ENCODE data around the gene WDTC1. TPM values are rescaled to one million over a fixed set of nuclear protein-coding genes. Genes with fewer than 3 reads are reported as not detected.
A peak's percentile ranks its signal among the peaks of the same experiment; 100 is the strongest.

WDTC1 gene
- total RNA-seq, 1 experiment from 2014 or later = 20.1 TPM

DNA sequence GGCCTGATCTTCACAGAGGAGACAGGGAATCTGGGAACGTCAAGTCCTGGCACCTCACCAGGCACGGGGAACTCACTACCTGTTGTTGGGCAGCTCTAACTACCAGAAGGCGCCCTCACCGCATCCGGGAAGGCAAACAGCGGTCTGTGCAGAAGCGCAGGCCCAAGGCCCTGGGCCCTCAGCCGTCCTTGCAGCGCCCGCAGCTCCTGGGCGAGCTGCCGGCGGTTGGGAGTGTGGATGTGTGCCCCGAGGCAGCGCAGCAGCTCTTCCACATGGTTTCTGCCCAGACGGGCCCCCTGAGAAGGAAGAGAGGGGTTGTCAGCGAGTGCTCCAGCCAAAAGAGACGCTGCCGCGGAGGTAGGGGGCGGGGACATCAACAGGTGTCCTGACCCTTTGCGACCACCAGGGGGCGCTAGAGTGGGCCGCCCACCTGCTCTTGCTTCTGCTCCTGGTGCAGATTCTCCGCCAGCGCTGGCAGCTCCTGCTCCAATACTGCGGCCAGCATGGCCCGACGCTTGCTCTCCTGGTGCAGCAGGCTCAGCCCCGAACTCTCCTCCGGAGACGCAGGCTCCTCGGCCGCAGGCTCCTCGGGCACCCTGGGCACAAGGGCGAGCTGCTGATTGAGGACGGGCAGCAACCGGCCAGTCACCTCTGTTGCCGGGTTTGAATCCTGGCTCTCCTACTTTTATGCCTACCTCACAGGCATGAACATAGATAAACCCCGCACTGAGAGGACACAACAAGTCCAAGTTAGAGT lies 123.0 kb downstream of the WDTC1 start (continued):
- TF ChIP-seq ZNF423 (CRISPR knock-in tag; IDR thresholded peaks at IDR 0.05) (no peak), NR3C1 (CRISPR knock-in tag; conservative IDR thresholded peaks at IDR 0.05; ENCODE audit: low read depth) (no peak), CREM (CRISPR knock-in tag; IDR thresholded peaks at IDR 0.05) (no peak), ZNF121 (CRISPR knock-in tag; IDR thresholded peaks at IDR 0.05) (peak; percentile 87; the same call in 1 of the 2 replicates), TEAD4 (CRISPR knock-in tag; IDR thresholded peaks at IDR 0.05) (no peak), ZNF317 (CRISPR knock-in tag; IDR thresholded peaks at IDR 0.05; ENCODE audit: borderline replicate concordance, low read depth) (no peak), SMAD3 (CRISPR knock-in tag; IDR thresholded peaks at IDR 0.05; ENCODE audit: borderline replicate concordance) (no peak), ZNF138 (CRISPR knock-in tag; conservative IDR thresholded peaks at IDR 0.05) (no peak), NR2C2 (CRISPR knock-in tag; IDR thresholded peaks at IDR 0.05) (no peak), IRF2 (CRISPR knock-in tag; IDR thresholded peaks at IDR 0.05; ENCODE audit: borderline replicate concordance, low read depth) (no peak), ZBTB21 (CRISPR knock-in tag; IDR thresholded peaks at IDR 0.05; ENCODE audit: borderline replicate concordance) (no peak), HMGA2 (CRISPR knock-in tag; IDR thresholded peaks at IDR 0.05) (no peak), ZNF396 (CRISPR knock-in tag; IDR thresholded peaks at IDR 0.05; ENCODE audit: borderline replicate concordance) (no peak), PRRX2 (CRISPR knock-in tag; IDR thresholded peaks at IDR 0.05) (no peak), CBFB (CRISPR knock-in tag; IDR thresholded peaks at IDR 0.05; ENCODE audit: low read depth) (no peak), ZNF219 (CRISPR knock-in tag; IDR thresholded peaks at IDR 0.05; ENCODE audit: borderline replicate concordance) (no peak), FOXJ3 (CRISPR knock-in tag; IDR thresholded peaks at IDR 0.05; ENCODE audit: borderline replicate concordance) (no peak)
- TF ChIP-seq, protein P1, sequence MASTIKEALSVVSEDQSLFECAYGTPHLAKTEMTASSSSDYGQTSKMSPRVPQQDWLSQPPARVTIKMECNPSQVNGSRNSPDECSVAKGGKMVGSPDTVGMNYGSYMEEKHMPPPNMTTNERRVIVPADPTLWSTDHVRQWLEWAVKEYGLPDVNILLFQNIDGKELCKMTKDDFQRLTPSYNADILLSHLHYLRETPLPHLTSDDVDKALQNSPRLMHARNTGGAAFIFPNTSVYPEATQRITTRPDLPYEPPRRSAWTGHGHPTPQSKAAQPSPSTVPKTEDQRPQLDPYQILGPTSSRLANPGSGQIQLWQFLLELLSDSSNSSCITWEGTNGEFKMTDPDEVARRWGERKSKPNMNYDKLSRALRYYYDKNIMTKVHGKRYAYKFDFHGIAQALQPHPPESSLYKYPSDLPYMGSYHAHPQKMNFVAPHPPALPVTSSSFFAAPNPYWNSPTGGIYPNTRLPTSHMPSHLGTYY (CRISPR knock-in tag; IDR thresholded peaks at IDR 0.05) = no peak
- TF ChIP-seq, protein P2, sequence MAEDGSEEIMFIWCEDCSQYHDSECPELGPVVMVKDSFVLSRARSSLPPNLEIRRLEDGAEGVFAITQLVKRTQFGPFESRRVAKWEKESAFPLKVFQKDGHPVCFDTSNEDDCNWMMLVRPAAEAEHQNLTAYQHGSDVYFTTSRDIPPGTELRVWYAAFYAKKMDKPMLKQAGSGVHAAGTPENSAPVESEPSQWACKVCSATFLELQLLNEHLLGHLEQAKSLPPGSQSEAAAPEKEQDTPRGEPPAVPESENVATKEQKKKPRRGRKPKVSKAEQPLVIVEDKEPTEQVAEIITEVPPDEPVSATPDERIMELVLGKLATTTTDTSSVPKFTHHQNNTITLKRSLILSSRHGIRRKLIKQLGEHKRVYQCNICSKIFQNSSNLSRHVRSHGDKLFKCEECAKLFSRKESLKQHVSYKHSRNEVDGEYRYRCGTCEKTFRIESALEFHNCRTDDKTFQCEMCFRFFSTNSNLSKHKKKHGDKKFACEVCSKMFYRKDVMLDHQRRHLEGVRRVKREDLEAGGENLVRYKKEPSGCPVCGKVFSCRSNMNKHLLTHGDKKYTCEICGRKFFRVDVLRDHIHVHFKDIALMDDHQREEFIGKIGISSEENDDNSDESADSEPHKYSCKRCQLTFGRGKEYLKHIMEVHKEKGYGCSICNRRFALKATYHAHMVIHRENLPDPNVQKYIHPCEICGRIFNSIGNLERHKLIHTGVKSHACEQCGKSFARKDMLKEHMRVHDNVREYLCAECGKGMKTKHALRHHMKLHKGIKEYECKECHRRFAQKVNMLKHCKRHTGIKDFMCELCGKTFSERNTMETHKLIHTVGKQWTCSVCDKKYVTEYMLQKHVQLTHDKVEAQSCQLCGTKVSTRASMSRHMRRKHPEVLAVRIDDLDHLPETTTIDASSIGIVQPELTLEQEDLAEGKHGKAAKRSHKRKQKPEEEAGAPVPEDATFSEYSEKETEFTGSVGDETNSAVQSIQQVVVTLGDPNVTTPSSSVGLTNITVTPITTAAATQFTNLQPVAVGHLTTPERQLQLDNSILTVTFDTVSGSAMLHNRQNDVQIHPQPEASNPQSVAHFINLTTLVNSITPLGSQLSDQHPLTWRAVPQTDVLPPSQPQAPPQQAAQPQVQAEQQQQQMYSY (CRISPR knock-in tag; IDR thresholded peaks at IDR 0.05) = no peak
- TF ChIP-seq, protein P3, sequence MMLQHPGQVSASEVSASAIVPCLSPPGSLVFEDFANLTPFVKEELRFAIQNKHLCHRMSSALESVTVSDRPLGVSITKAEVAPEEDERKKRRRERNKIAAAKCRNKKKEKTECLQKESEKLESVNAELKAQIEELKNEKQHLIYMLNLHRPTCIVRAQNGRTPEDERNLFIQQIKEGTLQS (CRISPR knock-in tag; conservative IDR thresholded peaks at IDR 0.05) = no peak
- TF ChIP-seq, protein P4, sequence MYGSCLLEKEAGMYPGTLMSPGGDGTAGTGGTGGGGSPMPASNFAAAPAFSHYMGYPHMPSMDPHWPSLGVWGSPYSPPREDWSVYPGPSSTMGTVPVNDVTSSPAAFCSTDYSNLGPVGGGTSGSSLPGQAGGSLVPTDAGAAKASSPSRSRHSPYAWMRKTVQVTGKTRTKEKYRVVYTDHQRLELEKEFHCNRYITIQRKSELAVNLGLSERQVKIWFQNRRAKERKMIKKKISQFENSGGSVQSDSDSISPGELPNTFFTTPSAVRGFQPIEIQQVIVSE (CRISPR knock-in tag; IDR thresholded peaks at IDR 0.05; ENCODE audit: borderline replicate concordance) = no peak
- TF ChIP-seq, protein P5, sequence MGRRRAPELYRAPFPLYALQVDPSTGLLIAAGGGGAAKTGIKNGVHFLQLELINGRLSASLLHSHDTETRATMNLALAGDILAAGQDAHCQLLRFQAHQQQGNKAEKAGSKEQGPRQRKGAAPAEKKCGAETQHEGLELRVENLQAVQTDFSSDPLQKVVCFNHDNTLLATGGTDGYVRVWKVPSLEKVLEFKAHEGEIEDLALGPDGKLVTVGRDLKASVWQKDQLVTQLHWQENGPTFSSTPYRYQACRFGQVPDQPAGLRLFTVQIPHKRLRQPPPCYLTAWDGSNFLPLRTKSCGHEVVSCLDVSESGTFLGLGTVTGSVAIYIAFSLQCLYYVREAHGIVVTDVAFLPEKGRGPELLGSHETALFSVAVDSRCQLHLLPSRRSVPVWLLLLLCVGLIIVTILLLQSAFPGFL (CRISPR knock-in tag; IDR thresholded peaks at IDR 0.05; ENCODE audit: borderline replicate concordance) = no peak
- TF ChIP-seq, protein P6, sequence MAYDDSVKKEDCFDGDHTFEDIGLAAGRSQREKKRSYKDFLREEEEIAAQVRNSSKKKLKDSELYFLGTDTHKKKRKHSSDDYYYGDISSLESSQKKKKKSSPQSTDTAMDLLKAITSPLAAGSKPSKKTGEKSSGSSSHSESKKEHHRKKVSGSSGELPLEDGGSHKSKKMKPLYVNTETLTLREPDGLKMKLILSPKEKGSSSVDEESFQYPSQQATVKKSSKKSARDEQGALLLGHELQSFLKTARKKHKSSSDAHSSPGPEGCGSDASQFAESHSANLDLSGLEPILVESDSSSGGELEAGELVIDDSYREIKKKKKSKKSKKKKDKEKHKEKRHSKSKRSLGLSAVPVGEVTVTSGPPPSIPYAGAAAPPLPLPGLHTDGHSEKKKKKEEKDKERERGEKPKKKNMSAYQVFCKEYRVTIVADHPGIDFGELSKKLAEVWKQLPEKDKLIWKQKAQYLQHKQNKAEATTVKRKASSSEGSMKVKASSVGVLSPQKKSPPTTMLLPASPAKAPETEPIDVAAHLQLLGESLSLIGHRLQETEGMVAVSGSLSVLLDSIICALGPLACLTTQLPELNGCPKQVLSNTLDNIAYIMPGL (CRISPR knock-in tag; IDR thresholded peaks at IDR 0.05) = peak; percentile 66; the same call in 1 of the 2 replicates
- TF ChIP-seq, protein P7, sequence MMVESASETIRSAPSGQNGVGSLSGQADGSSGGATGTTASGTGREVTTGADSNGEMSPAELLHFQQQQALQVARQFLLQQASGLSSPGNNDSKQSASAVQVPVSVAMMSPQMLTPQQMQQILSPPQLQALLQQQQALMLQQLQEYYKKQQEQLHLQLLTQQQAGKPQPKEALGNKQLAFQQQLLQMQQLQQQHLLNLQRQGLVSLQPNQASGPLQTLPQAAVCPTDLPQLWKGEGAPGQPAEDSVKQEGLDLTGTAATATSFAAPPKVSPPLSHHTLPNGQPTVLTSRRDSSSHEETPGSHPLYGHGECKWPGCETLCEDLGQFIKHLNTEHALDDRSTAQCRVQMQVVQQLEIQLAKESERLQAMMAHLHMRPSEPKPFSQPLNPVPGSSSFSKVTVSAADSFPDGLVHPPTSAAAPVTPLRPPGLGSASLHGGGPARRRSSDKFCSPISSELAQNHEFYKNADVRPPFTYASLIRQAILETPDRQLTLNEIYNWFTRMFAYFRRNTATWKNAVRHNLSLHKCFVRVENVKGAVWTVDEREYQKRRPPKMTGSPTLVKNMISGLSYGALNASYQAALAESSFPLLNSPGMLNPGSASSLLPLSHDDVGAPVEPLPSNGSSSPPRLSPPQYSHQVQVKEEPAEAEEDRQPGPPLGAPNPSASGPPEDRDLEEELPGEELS (CRISPR knock-in tag; IDR thresholded peaks at IDR 0.05) = 0 out of 2 replicates have a peak, but pooled peaks have one; percentile 34
